ENCODE measurements around the gene MCF2L2. TPM values are rescaled to one million over a fixed set of nuclear protein-coding genes. Genes with fewer than 3 reads are reported as not detected.
A peak's percentile ranks its signal among the peaks of the same experiment; 100 is the strongest.
"Not testable (repeated sequence)": the region's sequence is repeated elsewhere in the genome, so short reads cannot be mapped to it uniquely, and the experiment has no call there.

The MCF2L2 gene
- total RNA-seq, 1 donor from 2014 or later = 0.43 TPM

- Mint-ChIP-seq H3K36me3 (ENCODE audit: insufficient read depth) (no peaks in the 10 kb centered on the region), H3K4me3 (ENCODE audit: low read depth) (no peak overlapping the region), H3K4me1 (ENCODE audit: low read depth) (peaks cover 21% of the 10 kb centered on the region), H3K27me3 (peaks cover 62% of the 10 kb centered on the region), H3K27ac (no peak overlapping the region), H3K9me3 (ENCODE audit: low read depth) (no peaks in the 10 kb centered on the region)
- DNase-seq (ENCODE audit: low spot score, unreplicated experiment) = no peak
- TF ChIP-seq CTCF (IDR thresholded peaks at IDR 0.05; ENCODE audit: unreplicated experiment) = no peak
Measured at GRCh38 chr3:183430325-183430957, 2.0 kb upstream of the MCF2L2 start.

- H3K4me3 Mint-ChIP-seq (ENCODE audit: low read depth) = peak overlapping the region; percentile 75
- no peak for TF ChIP-seq CTCF (IDR thresholded peaks at IDR 0.05; ENCODE audit: unreplicated experiment)
- no peaks in the 10 kb centered on the region for H3K36me3 Mint-ChIP-seq (ENCODE audit: insufficient read depth)
- H3K4me1 Mint-ChIP-seq (ENCODE audit: low read depth) = peaks cover 3% of the 10 kb centered on the region
- peaks cover 69% of the 10 kb centered on the region for H3K27me3 Mint-ChIP-seq
- peak; percentile 25 for DNase-seq (ENCODE audit: low spot score, unreplicated experiment)
- H3K27ac Mint-ChIP-seq = no peak overlapping the region
- H3K9me3 Mint-ChIP-seq (ENCODE audit: low read depth) = no peaks in the 10 kb centered on the region
Measured at GRCh38 chr3:183427876-183428446, 458 bp downstream of the MCF2L2 start.

DNA sequence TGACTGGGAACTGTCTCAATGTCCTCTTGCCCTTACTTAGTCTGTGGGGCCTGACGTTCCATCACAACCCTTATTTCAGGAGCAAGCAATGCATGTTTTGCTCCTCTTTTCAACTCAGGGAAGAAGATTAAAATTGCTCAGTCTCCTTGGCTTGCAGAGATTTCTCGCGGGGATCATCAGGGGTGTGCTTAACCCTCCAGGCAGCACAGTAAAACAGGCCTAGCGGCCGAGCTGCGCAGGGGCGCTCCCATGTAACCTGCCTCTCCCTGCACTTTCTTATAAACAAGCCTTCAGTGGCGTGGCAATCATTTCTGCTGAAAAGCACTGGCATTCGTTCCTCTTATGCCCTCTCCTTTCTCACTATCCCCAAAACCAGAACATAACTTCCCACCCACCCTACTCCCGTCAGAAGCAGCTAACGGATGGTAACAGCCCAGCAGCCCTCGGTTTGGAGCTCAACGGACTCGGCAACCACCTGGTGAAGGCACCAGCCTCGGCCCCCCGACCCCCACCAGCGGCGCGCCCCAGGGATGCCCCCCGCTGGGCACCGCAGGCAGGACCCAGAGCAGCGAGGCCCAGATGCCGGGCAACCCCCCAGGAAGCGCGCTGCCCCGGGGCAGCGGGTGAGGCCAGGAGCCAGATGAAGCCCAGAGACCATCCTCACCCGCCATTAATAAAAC is 1.1 kb downstream of the MCF2L2 start:
- peaks cover 3% of the 10 kb centered on the region for H3K4me1 Mint-ChIP-seq (ENCODE audit: low read depth)
- peak overlapping the region; percentile 75 for H3K4me3 Mint-ChIP-seq (ENCODE audit: low read depth)
- TF ChIP-seq CTCF (IDR thresholded peaks at IDR 0.05; ENCODE audit: unreplicated experiment) = peak; percentile 19
- no peak overlapping the region for H3K27ac Mint-ChIP-seq
- no peaks in the 10 kb centered on the region for H3K9me3 Mint-ChIP-seq (ENCODE audit: low read depth)
- peaks cover 66% of the 10 kb centered on the region for H3K27me3 Mint-ChIP-seq
- H3K36me3 Mint-ChIP-seq (ENCODE audit: insufficient read depth) = no peaks in the 10 kb centered on the region
- no peak for DNase-seq (ENCODE audit: low spot score, unreplicated experiment)

DNA sequence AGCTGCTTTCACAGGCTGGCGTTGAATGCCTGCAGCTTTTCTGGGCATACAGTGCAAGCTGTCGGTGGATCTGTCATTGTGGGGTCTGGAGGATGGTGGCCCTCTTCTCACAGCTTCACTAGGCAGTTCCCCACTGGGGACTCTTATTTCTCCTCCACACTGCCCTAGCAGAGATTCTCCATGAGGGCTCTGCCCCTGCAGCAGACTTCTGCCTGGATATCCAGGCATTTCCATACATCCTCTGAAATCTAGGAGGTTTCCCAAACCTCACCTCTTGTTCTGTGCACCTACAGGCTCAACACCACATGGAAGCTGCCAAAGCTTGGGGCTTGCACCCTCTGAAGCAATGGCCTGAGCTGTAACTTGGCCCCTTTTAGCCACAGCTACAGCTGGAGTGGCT is 9.6 kb downstream of the MCF2L2 start:
- H3K4me3 Mint-ChIP-seq (ENCODE audit: low read depth); H3K36me3 Mint-ChIP-seq (ENCODE audit: insufficient read depth); H3K27ac Mint-ChIP-seq; DNase-seq (ENCODE audit: low spot score, unreplicated experiment); H3K4me1 Mint-ChIP-seq (ENCODE audit: low read depth); H3K27me3 Mint-ChIP-seq: not testable (repeated sequence)
- peaks cover 24% of the 10 kb centered on the region for H3K9me3 Mint-ChIP-seq (ENCODE audit: low read depth)

- Mint-ChIP-seq H3K9me3 (ENCODE audit: low read depth) (no peaks in the 10 kb centered on the region), H3K4me3 (ENCODE audit: low read depth) (no peak overlapping the region), H3K27ac (no peak overlapping the region), H3K4me1 (ENCODE audit: low read depth) (no peaks in the 10 kb centered on the region), H3K36me3 (ENCODE audit: insufficient read depth) (no peaks in the 10 kb centered on the region), H3K27me3 (no peaks in the 10 kb centered on the region)
- no peak for TF ChIP-seq CTCF (IDR thresholded peaks at IDR 0.05; ENCODE audit: unreplicated experiment)
- DNase-seq (ENCODE audit: low spot score, unreplicated experiment) = no peak
Measured at GRCh38 chr3:183411216-183411922, 17.1 kb downstream of the MCF2L2 start.
